Dendritic cell treated with granulocyte-macrophage colony-stimulating factor and Interleukin-4, amounts not matched to agents 40 ng/mL and 50 ng/mL, for 4 days (primary cell): ENCODE results near the gene PARVA.

Experiments used
- H3K27ac Mint-ChIP-seq: one replicate; pipeline ENCODE4 v1.8.0; 2022; ENCODE audit warnings: mild to moderate bottlenecking, mixed read lengths
- H3K27me3 Mint-ChIP-seq: one replicate; pipeline ENCODE4 v1.8.0; 2022; ENCODE audit warnings: mild to moderate bottlenecking, mixed read lengths
- H3K36me3 Mint-ChIP-seq: one replicate; pipeline ENCODE4 v1.8.0; 2022; ENCODE audit warnings: low read depth, mixed read lengths
- H3K4me1 Mint-ChIP-seq: one replicate; pipeline ENCODE4 v1.8.0; 2022; ENCODE audit warnings: low read depth, mixed read lengths
- H3K4me3 Mint-ChIP-seq: one replicate; pipeline ENCODE4 v1.8.0; 2022; ENCODE audit warnings: mild to moderate bottlenecking, moderate library complexity, mixed read lengths
- H3K9me3 Mint-ChIP-seq: one replicate; pipeline ENCODE4 v1.8.0; 2022; ENCODE audit warnings: mixed read lengths
- intact Hi-C: fragments of 100-400 bp; cut with micrococcal nuclease; formaldehyde crosslinking; loops from one replicate; pipeline ENCODE4 v1.15.0; 2022

PARVA gene

DNA sequence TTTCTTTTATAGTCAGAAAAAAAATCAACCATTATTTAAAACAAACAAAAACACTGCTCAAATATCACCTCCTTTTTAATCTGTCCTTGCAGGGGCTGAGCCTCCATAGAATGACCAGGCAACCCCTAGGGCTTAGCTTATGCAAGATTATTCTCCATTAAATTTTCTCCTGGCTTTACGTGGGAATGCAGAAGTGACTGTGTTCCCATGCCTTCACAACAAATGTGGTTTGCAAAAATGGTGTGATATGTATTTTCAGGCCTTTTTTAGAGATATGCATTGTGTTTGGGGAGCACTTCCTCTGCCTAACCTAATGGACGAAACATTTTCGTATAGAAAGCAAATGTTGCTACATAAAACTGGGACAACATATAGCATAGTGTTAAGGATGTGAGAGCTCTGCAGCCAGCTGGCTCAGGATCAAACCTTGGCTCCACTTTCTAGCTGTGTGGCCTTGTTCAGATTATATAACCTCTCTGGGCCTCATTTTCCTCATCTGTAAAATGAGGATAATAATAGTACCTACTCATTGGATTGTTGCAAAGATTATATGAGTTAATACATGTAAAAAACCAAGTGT lies 82.6 kb downstream of the PARVA start:
- Mint-ChIP-seq H3K36me3 (no peaks in the 10 kb centered on the region), H3K27ac (no peak overlapping the region), H3K4me3 (no peak overlapping the region), H3K27me3 (peaks cover 3% of the 10 kb centered on the region), H3K4me1 (no peaks in the 10 kb centered on the region), H3K9me3 (peaks cover 11% of the 10 kb centered on the region)
- intact Hi-C loops = no loop called here

DNA sequence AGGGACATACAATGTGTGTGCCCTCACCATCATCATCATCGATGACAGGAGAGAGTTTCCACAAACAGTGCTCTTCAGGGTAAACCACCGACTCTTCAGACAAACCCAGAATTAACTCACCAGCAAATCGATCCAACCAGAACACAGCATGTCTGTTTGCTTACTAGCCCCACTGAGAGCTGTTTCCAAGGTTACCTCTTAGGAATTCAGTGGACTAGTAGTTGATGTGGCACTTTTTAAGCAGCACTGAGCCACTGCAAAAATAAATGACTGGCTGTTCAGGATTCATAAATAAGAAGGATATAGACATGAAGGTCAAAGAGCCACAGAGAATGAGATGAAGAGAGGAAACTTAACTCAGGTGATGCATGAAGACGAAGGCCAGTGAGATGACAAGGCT lies 83.1 kb downstream of the PARVA start:
- Mint-ChIP-seq H3K36me3 (no peaks in the 10 kb centered on the region), H3K4me1 (no peaks in the 10 kb centered on the region), H3K27me3 (peaks cover 3% of the 10 kb centered on the region), H3K4me3 (no peak overlapping the region), H3K27ac (no peak overlapping the region), H3K9me3 (peaks cover 11% of the 10 kb centered on the region)
- intact Hi-C loops = no loop called here

DNA sequence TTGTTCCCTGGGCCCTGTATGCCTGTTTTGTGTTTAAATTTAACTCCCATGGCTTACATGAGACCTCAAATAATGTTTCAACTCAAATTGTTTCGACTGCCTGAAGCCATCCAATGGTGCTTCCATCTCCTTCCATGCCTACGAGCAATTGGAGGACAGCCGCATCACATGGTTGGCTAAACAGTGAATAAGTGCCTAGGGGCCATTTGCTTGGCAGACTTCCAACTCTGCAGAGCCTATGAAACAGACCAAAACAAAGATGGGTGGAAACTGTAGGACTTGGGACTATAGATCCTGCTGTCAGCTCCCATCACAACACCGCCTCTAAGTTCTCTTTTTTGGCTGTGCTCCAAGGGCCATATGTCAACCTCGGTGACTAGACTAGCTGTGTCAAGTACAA lies 84.1 kb downstream of the PARVA start:
- no peak overlapping the region for H3K27ac Mint-ChIP-seq
- no peaks in the 10 kb centered on the region for H3K27me3 Mint-ChIP-seq
- H3K9me3 Mint-ChIP-seq = peaks cover 11% of the 10 kb centered on the region
- no peaks in the 10 kb centered on the region for H3K4me1 Mint-ChIP-seq
- intact Hi-C loops = no loop called here
- H3K36me3 Mint-ChIP-seq = no peaks in the 10 kb centered on the region
- H3K4me3 Mint-ChIP-seq = no peak overlapping the region

DNA sequence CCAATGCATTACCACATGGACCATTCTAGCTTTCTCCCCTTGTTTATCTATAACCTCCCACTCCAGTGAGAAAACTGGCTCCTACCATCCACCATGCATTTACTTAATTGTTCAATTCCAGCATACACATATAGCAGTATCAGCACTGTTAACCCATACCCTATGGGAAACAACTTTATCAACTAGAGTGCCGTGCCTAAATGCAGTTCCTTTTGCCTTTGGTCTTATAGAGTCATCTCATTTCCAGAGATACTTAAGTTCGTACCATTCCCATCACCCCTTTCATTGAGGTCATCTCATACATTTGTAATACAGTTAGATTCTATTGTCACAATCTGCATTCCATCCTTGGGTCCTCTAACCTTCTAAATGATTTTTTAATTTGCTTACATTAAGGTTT lies 86.9 kb downstream of the PARVA start:
- Mint-ChIP-seq H3K36me3 (no peaks in the 10 kb centered on the region), H3K9me3 (peaks cover 11% of the 10 kb centered on the region), H3K4me3 (no peak overlapping the region), H3K27ac (no peak overlapping the region), H3K4me1 (no peaks in the 10 kb centered on the region), H3K27me3 (no peaks in the 10 kb centered on the region)
- intact Hi-C loops = no loop called here

DNA sequence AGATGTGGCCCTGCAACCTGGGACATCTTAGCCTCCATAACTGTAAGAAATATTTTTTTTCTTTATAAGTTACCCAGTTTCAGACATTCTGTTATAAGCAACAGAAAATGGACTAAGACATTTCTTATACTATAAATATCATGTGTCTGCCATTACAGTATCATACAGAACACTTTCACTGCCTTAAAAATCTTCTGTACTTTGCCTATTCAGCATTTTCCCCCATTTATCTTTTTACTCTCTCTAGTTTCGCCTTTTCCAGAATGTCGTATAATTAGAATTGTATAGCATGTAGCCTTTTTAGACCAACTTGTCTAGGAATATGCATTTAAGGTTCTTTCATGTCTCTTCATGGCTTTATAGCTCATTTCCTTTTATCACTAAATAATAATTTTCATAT lies 88.0 kb downstream of the PARVA start:
- H3K27ac Mint-ChIP-seq = no peak overlapping the region
- no peak overlapping the region for H3K4me3 Mint-ChIP-seq
- peaks cover 11% of the 10 kb centered on the region for H3K9me3 Mint-ChIP-seq
- H3K36me3 Mint-ChIP-seq = no peaks in the 10 kb centered on the region
- intact Hi-C loops = no loop called here
- H3K4me1 Mint-ChIP-seq = no peaks in the 10 kb centered on the region
- no peaks in the 10 kb centered on the region for H3K27me3 Mint-ChIP-seq

DNA sequence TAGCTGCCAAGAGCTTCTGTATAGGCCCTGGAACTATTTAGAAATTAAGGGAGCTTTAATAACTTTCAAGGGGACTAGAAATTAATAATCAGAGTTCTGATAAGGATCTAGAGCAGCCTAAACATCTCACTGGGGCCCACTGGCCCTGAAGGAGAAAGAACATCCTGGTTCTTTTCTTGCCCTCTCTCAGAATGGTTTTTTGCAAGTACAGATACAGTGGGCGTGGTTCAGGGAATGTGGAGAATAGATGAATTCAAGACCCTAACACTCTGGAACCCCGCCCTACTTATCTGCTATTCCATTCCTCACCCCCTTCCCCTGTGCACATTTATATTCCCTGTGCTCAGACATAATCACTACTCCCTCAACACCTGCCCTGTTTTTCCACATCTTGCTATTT lies 90.2 kb downstream of the PARVA start:
- Mint-ChIP-seq H3K4me3 (no peak overlapping the region), H3K27ac (no peak overlapping the region), H3K4me1 (no peaks in the 10 kb centered on the region)

DNA sequence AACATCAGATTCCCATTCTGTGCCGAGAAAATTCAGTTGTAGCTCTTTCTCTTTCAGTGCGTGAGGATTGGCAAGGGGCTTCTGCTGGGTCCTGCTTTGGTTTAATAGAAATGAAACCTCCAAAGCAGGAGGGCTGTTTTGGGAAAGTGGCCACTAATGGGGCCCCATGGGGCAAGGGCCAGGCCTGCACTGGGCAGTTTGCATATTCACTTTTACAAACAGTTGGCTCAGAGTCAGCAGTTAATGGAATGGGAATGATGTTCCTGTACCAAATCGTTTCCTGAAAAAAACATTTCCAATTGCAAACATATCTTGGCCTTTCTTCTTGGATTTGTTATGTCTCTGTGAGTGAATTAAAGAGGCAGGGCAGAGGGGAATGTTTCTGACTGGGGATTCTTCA lies 92.1 kb downstream of the PARVA start:
- H3K36me3 Mint-ChIP-seq = no peaks in the 10 kb centered on the region

More for the DNA sequence above, 90.2 kb downstream of the PARVA start:
- Mint-ChIP-seq H3K27me3 (peaks cover 1% of the 10 kb centered on the region), H3K36me3 (no peaks in the 10 kb centered on the region), H3K9me3 (peaks cover 11% of the 10 kb centered on the region)
- intact Hi-C loops = no loop called here

DNA sequence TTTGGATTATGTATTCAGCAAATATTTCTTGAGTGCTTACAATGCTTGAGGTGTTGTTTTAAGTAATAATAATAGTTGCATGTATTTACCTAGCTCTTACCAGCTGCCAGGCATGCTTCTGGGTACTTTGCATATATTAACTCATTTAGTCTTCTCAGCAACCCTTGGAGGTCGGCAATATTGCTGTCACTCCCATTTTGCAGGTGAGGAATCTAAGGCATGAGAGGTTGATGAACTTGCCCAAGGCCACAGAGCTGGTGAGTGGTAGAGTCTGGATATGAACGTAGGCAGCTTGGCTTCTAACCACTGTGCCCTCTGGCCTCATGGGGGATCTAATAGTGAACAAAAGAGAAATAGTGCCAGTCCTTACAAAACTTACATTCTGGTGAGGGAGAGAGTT lies 92.9 kb downstream of the PARVA start:
- no peak overlapping the region for H3K27ac Mint-ChIP-seq
- H3K4me3 Mint-ChIP-seq = no peak overlapping the region
- no peaks in the 10 kb centered on the region for H3K9me3 Mint-ChIP-seq
- no peaks in the 10 kb centered on the region for H3K36me3 Mint-ChIP-seq
- H3K27me3 Mint-ChIP-seq = peaks cover 4% of the 10 kb centered on the region
- no peaks in the 10 kb centered on the region for H3K4me1 Mint-ChIP-seq
- intact Hi-C loops = no loop called here

More for the DNA sequence above, 92.1 kb downstream of the PARVA start:
- H3K27me3 Mint-ChIP-seq = peaks cover 4% of the 10 kb centered on the region
- H3K4me1 Mint-ChIP-seq = no peaks in the 10 kb centered on the region
- H3K9me3 Mint-ChIP-seq = peaks cover 4% of the 10 kb centered on the region
- no peak overlapping the region for H3K27ac Mint-ChIP-seq
- intact Hi-C loops = no loop called here
- no peak overlapping the region for H3K4me3 Mint-ChIP-seq

DNA sequence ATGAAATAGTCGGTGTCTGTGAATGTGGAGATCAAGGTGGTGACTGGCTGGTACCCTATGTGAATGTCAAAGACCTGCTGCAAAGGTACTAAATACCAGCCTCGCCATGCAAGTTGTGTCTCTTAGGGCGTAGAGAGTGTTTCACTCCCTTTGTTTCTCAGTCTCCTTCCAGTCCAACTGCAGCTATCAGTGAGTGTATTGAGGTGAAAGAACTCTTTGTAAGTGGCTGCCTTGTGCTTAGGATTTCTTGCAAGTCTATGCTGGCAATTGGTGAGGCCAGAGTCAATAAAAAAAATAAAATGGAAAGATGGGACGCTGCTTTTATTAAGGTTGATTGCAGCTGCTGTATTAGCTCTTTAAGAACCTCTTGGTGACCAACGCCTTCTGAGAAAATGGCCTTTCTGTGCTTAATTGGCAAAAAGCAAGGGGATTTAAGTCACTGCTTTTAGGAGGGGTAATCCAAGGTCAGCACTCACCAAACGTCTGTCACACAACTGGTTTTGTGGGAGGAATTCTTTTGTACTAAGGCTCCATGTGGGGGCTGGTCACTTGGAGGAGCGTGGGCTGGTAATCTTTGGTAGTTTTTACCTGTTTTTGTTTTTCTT lies 95.1 kb downstream of the PARVA start:
- no peaks in the 10 kb centered on the region for H3K36me3 Mint-ChIP-seq
- H3K9me3 Mint-ChIP-seq = no peaks in the 10 kb centered on the region
- peaks cover 4% of the 10 kb centered on the region for H3K27me3 Mint-ChIP-seq
- H3K27ac Mint-ChIP-seq = no peak overlapping the region
- intact Hi-C loops = no loop called here
- no peak overlapping the region for H3K4me3 Mint-ChIP-seq
- H3K4me1 Mint-ChIP-seq = no peaks in the 10 kb centered on the region

DNA sequence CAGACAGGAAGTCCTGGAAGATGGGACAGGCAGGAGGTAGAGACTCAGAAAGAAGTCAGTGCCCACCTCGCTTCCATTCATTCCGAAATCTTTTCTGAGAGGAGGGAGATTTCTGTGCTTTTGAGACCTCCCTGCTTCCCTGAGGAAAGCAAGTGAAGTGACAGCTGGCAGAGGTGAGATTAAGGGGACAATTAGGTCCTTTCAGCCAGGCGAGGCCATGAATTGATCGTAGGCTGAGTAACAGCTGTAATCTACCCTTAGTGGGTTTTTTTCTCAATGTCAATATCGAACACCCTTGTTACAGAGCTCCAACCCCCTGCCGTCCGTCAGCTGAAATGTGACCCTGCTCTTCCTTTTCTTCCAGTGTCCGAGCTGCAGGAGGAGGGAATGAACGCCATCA lies 96.0 kb downstream of the PARVA start:
- Mint-ChIP-seq H3K27me3 (peaks cover 4% of the 10 kb centered on the region), H3K27ac (no peak overlapping the region), H3K4me1 (no peaks in the 10 kb centered on the region), H3K4me3 (no peak overlapping the region), H3K36me3 (no peaks in the 10 kb centered on the region), H3K9me3 (no peaks in the 10 kb centered on the region)
- intact Hi-C loops = no loop called here

DNA sequence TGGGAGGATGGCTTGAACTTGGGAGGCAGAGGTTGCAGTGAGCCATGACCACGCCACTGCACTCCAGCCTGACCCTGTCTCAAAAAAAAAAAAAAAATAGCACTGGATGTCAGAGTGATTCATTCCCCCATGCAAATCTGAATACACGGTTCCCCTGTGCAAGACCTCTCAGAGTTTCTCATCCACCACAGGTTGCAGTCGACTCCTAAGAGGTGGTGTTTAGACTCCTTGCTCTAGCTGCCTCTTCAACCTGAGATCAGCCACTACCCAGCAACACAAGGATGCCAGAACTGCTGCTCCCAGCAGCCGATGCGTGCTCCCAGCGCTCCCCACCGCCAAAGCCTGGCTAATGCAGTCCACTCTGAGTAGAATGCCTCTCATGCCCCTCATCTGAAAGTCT lies 97.5 kb downstream of the PARVA start:
- no peak overlapping the region for H3K4me3 Mint-ChIP-seq
- intact Hi-C loops = no loop called here
- peaks cover 4% of the 10 kb centered on the region for H3K27me3 Mint-ChIP-seq
- H3K9me3 Mint-ChIP-seq = no peaks in the 10 kb centered on the region
- no peaks in the 10 kb centered on the region for H3K36me3 Mint-ChIP-seq
- H3K4me1 Mint-ChIP-seq = no peaks in the 10 kb centered on the region
- no peak overlapping the region for H3K27ac Mint-ChIP-seq

DNA sequence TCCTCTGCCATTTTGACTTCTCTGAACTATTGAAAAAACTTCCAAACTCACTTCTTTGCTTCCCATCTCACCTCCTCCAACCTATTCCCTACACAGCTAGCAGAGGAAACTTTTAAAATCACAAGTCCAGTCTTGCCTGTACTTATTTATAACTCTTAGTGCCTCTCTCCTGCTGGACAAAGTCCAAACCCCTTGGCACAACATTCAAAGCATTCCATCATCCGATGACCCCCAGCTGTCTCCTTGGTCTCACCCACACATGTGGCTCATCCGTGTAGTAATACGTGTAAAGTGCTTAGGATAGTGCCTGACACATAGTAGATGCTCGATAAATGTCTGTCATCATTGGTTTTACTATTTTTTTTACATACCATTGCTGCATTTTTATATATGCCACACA lies 101.4 kb downstream of the PARVA start:
- Mint-ChIP-seq H3K27me3 (no peaks in the 10 kb centered on the region), H3K27ac (no peak overlapping the region), H3K4me3 (no peak overlapping the region), H3K36me3 (no peaks in the 10 kb centered on the region), H3K4me1 (no peaks in the 10 kb centered on the region), H3K9me3 (no peaks in the 10 kb centered on the region)
- intact Hi-C loops = no loop called here

DNA sequence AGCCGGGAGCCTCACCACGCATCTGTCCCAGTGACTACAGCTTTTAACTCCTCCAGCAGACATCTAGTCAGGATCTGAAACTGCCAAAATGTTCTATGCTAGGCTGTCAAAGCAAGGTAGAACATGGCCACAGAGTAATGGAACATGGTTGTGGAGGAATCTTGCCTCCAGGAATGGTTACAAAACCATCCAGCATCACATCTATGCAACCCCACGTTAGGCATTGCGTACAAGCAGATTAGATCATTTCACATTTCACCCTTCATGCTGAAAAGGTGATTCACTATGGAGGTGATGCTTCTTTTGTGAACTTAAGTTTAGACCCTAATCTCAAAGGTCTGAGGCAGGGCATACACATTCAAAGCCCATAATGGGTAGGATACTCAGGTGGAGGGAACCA lies 103.0 kb downstream of the PARVA start:
- Mint-ChIP-seq H3K9me3 (no peaks in the 10 kb centered on the region), H3K27me3 (no peaks in the 10 kb centered on the region), H3K36me3 (no peaks in the 10 kb centered on the region), H3K4me3 (no peak overlapping the region), H3K27ac (no peak overlapping the region), H3K4me1 (no peaks in the 10 kb centered on the region)
- intact Hi-C loops = no loop called here

DNA sequence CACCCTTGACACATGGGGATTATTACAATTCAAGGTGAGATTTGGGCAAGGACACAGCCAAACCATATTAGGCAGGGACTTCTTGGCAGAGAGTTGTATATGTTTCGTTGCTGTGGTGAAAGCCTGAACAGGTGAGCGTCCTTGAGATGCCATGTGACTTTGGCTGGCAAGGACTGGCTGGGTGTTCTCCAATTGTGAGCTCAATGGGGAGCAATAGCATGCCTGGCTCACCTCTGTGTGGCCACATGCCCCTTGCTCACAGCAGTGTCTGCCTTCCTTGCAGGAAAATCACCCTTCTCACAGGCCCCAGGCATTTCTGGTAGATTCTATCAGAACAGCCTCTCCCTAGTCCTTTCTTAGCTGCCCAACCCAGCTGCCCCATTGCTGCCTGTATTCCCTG lies 105.5 kb downstream of the PARVA start:
- no peak overlapping the region for H3K27ac Mint-ChIP-seq
- H3K27me3 Mint-ChIP-seq = no peaks in the 10 kb centered on the region

DNA sequence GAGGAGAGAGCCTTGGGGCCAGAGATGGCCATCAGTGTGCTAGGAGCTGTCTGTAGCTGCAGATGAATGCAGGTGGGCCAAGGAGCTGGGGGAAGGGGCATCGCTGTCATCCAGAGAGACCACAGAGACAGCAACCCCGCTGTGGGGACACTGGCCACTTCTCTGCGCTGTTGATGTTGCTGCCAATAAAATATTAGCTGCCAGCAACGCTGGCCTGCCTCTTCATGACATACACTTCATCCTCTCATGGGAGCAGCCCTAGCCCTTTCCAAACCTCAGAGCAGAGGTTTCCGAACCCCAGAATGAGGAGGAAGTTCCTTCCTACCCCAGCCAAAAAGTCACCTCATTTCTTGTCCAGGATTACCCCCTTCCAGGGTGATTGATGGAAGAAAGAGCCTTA lies 106.2 kb downstream of the PARVA start:
- Mint-ChIP-seq H3K9me3 (peaks cover 4% of the 10 kb centered on the region), H3K27me3 (no peaks in the 10 kb centered on the region), H3K36me3 (no peaks in the 10 kb centered on the region), H3K27ac (no peak overlapping the region), H3K4me1 (no peaks in the 10 kb centered on the region), H3K4me3 (no peak overlapping the region)
- intact Hi-C loops = no loop called here

More for the DNA sequence above, 105.5 kb downstream of the PARVA start:
- Mint-ChIP-seq H3K4me1 (no peaks in the 10 kb centered on the region), H3K9me3 (no peaks in the 10 kb centered on the region), H3K4me3 (no peak overlapping the region), H3K36me3 (no peaks in the 10 kb centered on the region)
- intact Hi-C loops = no loop called here
